Measurements from ENCODE around the gene ATP6V1A. TPM values are rescaled to one million over a fixed set of nuclear protein-coding genes. Genes with fewer than 3 reads are reported as not detected.

The ATP6V1A gene
- total and polyA plus RNA-seq, 8 donors = 4.3 to 75.6 (median 13.0) TPM

DNA sequence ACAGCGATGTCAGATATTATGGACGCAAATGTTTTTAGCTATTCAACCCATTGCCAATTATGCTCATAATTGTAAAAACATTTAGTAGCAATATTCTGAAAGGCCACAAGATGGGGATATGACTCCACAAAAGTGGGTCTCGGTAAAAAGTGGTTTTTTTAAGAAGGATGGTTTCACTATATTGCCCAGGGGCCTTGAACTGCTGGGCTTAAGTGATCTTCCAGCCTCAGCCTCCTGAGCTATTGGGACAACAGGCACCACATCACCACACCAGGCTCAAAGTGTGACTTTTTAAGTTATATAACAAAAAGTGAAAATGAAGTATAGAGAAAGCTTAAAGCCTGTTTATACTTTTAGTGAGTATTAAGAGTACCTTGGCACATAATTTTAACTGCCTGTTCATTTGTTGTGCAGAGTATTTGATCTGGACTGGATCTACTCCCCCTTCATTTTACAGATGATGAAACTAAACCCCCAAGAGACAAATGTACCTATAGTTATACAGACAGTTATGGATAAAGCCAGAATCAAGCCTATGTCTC lies 10.2 kb upstream of the ATP6V1A start:
- Histone ChIP-seq H3K36me3 (no peaks in the 10 kb centered on the region), H3K4me3 (no peak overlapping the region), H3K9me3 (no peaks in the 10 kb centered on the region), H3K27ac (peak overlapping the region in 1 of 5 donors; percentile 50), H3K27me3 (no peaks in the 10 kb centered on the region), H3K4me1 (peaks cover 8 to 79% (median 44%) of the 10 kb centered on the region in 4 donors)
- 15 to 25% (median 18%) methylated on average over 3 of the region's 3 CpGs for whole genome bisulfite sequencing, 5 donors
- peak in 1 of 2 donors; percentile 83 for DNase-seq
- intact Hi-C loops (cut with DNase I; ENCODE audit: low total_unique reads) = no loop called here
- no peak for TF ChIP-seq EP300 (IDR thresholded peaks at IDR 0.05)
- TF ChIP-seq, protein P1, sequence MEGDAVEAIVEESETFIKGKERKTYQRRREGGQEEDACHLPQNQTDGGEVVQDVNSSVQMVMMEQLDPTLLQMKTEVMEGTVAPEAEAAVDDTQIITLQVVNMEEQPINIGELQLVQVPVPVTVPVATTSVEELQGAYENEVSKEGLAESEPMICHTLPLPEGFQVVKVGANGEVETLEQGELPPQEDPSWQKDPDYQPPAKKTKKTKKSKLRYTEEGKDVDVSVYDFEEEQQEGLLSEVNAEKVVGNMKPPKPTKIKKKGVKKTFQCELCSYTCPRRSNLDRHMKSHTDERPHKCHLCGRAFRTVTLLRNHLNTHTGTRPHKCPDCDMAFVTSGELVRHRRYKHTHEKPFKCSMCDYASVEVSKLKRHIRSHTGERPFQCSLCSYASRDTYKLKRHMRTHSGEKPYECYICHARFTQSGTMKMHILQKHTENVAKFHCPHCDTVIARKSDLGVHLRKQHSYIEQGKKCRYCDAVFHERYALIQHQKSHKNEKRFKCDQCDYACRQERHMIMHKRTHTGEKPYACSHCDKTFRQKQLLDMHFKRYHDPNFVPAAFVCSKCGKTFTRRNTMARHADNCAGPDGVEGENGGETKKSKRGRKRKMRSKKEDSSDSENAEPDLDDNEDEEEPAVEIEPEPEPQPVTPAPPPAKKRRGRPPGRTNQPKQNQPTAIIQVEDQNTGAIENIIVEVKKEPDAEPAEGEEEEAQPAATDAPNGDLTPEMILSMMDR (IDR thresholded peaks at IDR 0.05) = peak in 5 of 7 experiments; percentile 43 to 68 (median 57)

DNA sequence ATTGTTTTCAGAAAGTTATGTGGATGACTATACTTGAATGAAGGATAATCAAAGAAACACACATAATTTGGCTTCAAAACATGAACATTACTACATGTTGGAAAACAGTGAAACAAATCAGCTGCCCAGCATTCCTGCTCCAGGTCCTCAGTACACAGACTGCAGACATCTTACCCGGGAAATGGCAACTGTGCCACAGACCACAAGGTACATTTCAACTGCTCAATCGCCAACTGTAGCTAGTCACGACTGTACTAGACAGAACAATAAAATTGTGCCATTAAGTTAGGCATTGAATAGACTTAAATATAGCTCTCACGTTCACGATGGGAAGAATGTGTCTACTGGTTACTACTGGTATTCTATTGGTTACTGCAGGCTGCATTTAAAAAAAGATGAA lies 5.7 kb upstream of the ATP6V1A start:
- no peak for DNase-seq
- Histone ChIP-seq H3K4me1 (peaks cover 34 to 83% (median 58%) of the 10 kb centered on the region in 4 donors), H3K36me3 (no peaks in the 10 kb centered on the region), H3K27ac (no peak overlapping the region), H3K27me3 (no peaks in the 10 kb centered on the region), H3K9me3 (no peaks in the 10 kb centered on the region), H3K4me3 (no peak overlapping the region)
- TF ChIP-seq POLR2AphosphoS5 (IDR thresholded peaks at IDR 0.05) (no peak), POLR2A (IDR thresholded peaks at IDR 0.05) (no peak), EP300 (IDR thresholded peaks at IDR 0.05) (no peak)
- TF ChIP-seq, protein P1 (IDR thresholded peaks at IDR 0.05) = no peak
- 46 to 63% (median 52%) methylated on average over 5 of the region's 5 CpGs for WGBS, 5 donors
- intact Hi-C loops (cut with DNase I; ENCODE audit: low total_unique reads) = no loop called here

DNA sequence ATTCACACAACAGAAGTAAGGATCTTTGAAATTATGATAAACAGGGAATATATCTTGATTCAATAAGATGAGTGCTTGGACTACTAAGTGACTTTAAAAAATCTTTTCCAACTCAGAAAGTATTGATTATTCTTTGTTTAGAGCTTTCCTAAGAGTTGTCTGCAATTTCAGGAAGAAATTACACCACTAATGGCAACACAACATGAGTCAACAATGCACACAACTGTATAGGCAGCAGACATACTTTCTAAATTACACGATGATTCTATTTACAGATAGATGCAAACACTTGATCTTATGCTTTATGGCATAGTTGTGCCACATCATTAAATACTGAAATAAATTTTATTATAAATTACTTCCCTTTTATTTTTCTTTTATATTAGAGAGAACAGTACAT lies 5.2 kb upstream of the ATP6V1A start:
- Histone ChIP-seq H3K4me1 (peaks cover 30 to 77% (median 55%) of the 10 kb centered on the region in 4 donors), H3K27ac (no peak overlapping the region)

DNA sequence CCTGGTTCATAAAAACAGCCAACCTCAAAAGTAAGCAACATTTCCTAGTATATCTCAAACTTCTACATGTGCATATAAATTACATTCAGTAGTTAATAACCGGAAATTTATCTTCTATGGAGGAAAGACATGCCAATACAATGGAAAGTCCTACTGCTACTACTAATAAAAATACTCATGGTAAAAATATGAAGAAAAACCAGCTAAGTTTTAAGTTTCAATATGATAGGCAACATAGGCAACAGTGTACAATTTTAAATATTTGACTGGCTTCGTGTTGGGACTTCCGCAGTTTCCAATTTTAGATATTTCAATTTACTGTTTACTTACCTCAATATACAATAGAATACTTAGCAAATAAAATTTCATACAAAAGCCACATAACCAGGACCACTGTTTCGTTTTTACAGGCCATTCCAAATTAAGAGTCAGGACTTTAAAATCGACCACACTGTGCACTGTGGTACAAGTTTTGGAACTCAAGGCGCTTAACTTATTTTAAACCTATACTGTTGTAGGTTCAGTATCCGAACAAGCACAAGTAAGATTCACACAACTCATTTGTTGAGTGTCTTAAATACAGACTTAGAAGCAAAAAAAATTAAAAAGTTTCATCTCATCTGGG lies 3.7 kb upstream of the ATP6V1A start:
- peak overlapping the region in 2 of 5 donors; percentile 7 to 39 for H3K27ac ChIP-seq
- intact Hi-C loops (cut with DNase I; ENCODE audit: low total_unique reads) = no loop called here
- no peaks in the 10 kb centered on the region for H3K36me3 ChIP-seq
- H3K27me3 ChIP-seq = no peaks in the 10 kb centered on the region
- peak overlapping the region in 1 of 4 donors; percentile 96 for H3K4me3 ChIP-seq
- H3K9me3 ChIP-seq = no peaks in the 10 kb centered on the region
- WGBS, 5 donors = 29 to 46% (median 40%) methylated on average over 7 of the region's 7 CpGs
- DNase-seq = no peak
- peaks cover 28 to 68% (median 51%) of the 10 kb centered on the region in 4 donors for H3K4me1 ChIP-seq
- TF ChIP-seq POLR2AphosphoS5 (IDR thresholded peaks at IDR 0.05) (no peak), POLR2A (IDR thresholded peaks at IDR 0.05) (no peak), EP300 (IDR thresholded peaks at IDR 0.05) (no peak)
- TF ChIP-seq, protein P1 (IDR thresholded peaks at IDR 0.05) = no peak

More for the DNA sequence above, 5.2 kb upstream of the ATP6V1A start:
- no peak overlapping the region for H3K4me3 ChIP-seq
- TF ChIP-seq POLR2A (IDR thresholded peaks at IDR 0.05) (no peak), POLR2AphosphoS5 (IDR thresholded peaks at IDR 0.05) (no peak), EP300 (IDR thresholded peaks at IDR 0.05) (no peak)
- TF ChIP-seq, protein P1 (IDR thresholded peaks at IDR 0.05) = no peak
- 16 to 42% (median 27%) methylated on average over 1 of the region's 1 CpG for WGBS, 5 donors
- intact Hi-C loops (cut with DNase I; ENCODE audit: low total_unique reads) = no loop called here
- H3K36me3 ChIP-seq = no peaks in the 10 kb centered on the region
- DNase-seq = no peak
- H3K9me3 ChIP-seq = no peaks in the 10 kb centered on the region
- no peaks in the 10 kb centered on the region for H3K27me3 ChIP-seq
